Dermis blood vessel endothelial cell (primary cell): Measurements from ENCODE around the gene TP53. TPM values are rescaled to one million over a fixed set of nuclear protein-coding genes. Genes with fewer than 3 reads are reported as not detected.
"Not testable (repeated sequence)": the region's sequence is repeated elsewhere in the genome, so short reads cannot be mapped to it uniquely, and the experiment has no call there.

Experiments
- DNase-seq: peaks from one replicate; pipeline ENCODE4 v3.0.0; 2010
- total RNA-seq: library from RNA; depleted of rRNA; stranded (reverse); fragments of >200 nt; gene quantifications from 2 replicates; pipeline ENCODE4 v1.2.3, GENCODE V29; 2014

Gene TP53
- total RNA-seq, 1 donor from 2014 or later: 36.1 TPM

- DNase-seq: peak; percentile 13
These were observed 14.1 kb downstream of the TP53 start for GRCh38 chr17:7673239-7673638.

- no peak for DNase-seq
These were observed 18.8 kb downstream of the TP53 start for GRCh38 chr17:7668482-7668881.

GRCh38 chr17:7667656-7668406 is 19.5 kb downstream of the TP53 start:
- no peak for DNase-seq

GRCh38 chr17:7656958-7657609 is 30.2 kb downstream of the TP53 start:
- no peak for DNase-seq

- DNase-seq: no peak
These were observed 31.8 kb downstream of the TP53 start for GRCh38 chr17:7655541-7655840.

GRCh38 chr17:7654832-7655540 is 32.3 kb downstream of the TP53 start:
- no peak for DNase-seq

- no peak for DNase-seq
These were observed 34.6 kb downstream of the TP53 start for GRCh38 chr17:7652388-7653356.

GRCh38 chr17:7651665-7652387 is 35.5 kb downstream of the TP53 start:
- DNase-seq: no peak

GRCh38 chr17:7651097-7651664 is 36.1 kb downstream of the TP53 start:
- no peak for DNase-seq

GRCh38 chr17:7650509-7651096 is 36.7 kb downstream of the TP53 start, which contains the start of gene ATP1B2:
Gene ATP1B2 (plus strand): TSS chr17:7650926. CDS start chr17:7651519, 593 bp downstream.
- DNase-seq: peak; percentile 51

GRCh38 chr17:7647018-7647417 is 40.3 kb downstream of the TP53 start:
- DNase-seq: no peak

GRCh38 chr17:7646457-7646856 is 40.8 kb downstream of the TP53 start:
- DNase-seq: no peak

GRCh38 chr17:7644775-7645174 is 42.5 kb downstream of the TP53 start:
- no peak for DNase-seq

GRCh38 chr17:7641635-7642034 is 45.7 kb downstream of the TP53 start:
- DNase-seq: not testable (repeated sequence)

GRCh38 chr17:7640783-7641182 is 46.5 kb downstream of the TP53 start:
- no peak for DNase-seq

GRCh38 chr17:7636163-7636562 is 51.1 kb downstream of the TP53 start:
- DNase-seq: no peak

GRCh38 chr17:7634384-7634783 is 52.9 kb downstream of the TP53 start:
- peak; percentile 62 for DNase-seq

- DNase-seq: no peak
These were observed 54.2 kb downstream of the TP53 start for GRCh38 chr17:7633093-7633492.

GRCh38 chr17:7632492-7632894 is 54.8 kb downstream of the TP53 start:
- peak; percentile 65 for DNase-seq

- DNase-seq: no peak
These were observed 55.6 kb downstream of the TP53 start for GRCh38 chr17:7631398-7632380.
